Hippocampal formation (tissue), 2 donors: ENCODE measurements around the gene CYRIA.

Source experiments
- DNase-seq, 2 donors: peaks; one replicate each; lab custom pipeline; 2025; lab: John Stamatoyannopoulos, UW

CYRIA gene

GRCh38 chr2:16629770-16630169, 35.9 kb downstream of the CYRIA start:
- no peak for DNase-seq

DNA sequence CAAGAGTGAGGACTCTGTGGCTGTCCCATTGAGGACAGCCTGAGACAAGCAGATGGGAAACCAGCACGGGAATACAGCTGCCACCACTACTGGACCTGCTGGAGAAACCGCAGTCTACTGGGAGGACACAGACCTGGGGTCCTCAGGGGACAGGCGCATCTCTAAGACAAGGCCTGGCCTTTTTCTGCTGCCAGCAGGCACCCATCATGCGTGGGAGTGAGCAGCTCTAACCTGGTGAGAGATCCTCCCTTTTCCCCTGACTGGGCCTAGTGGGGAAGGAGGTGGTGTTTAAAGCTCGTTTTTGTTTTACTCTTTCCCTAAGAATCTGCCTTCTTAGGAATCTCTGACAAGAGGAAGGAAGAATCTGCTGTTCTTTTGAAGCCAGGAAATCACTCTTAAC, 36.6 kb downstream of the CYRIA start:
- DNase-seq = no peak

DNA sequence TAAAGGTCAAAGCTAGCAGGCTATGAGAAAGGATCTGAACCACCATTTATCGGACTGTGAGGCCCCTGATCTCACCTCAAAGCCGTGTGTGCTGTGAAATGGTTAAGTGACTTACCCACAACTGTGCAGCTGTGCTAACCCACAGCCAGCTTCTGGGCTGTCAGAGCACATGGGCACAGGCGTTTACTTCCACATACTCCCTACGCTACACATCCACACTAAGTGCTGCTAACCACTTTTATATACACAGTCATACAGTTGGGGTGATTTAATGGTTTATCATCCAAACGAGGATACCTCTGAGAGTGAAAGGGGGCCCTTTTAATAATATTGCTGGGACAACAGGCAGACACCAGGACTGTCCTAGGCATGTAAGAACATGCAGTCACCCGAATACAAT, 37.3 kb downstream of the CYRIA start:
- no peak for DNase-seq

DNA sequence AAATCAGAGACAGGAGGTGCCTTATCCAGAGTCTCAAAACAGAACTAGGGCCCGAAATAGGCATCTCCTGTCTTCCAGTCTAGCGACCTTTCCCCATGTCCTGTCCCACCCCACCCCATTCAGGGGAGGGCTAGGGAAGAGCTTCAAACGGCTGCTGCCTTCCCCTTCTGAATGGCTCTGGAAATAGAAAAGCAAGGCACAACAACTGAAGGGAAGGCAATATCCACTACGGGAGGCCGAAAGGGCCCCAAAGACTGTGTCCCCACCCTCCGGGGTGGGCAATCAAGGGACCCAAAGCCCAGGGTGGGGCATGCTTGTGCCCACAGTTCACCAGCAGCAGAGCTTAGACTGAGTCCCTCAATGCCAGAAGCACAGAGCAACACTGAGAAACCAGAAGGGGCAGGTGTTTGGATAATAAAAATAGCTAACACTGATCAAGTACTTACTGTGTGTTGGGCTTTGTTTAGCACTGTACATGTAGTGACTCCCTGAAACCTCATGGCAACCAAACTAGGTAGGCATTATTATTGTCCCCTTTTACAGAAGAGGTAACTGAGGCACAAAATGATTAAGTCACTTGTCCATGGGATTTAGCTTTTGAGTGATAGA, 38.5 kb downstream of the CYRIA start:
- no peak for DNase-seq

DNA sequence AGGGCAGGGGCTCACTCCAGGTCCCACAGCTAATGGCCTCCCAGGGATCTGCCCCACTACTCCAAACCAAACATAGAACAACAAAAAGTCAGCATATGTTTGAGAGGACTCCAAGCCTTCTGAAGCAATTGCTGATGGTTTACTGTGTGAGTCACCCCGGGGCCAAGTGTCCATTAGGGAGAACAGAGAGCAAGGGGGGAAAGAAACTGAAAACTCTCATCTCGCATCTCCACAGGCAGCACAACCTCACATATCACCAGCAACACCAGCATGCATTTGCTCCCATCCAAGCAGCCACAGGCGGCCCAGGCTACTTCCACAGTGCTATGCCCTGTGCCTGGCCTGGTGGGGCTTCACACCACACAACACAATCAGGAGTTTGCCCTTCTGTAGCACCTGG, 39.1 kb downstream of the CYRIA start:
- DNase-seq = no peak

- DNase-seq = no peak
Measured at GRCh38 chr2:16625759-16626158, 39.9 kb downstream of the CYRIA start.

GRCh38 chr2:16625201-16625729, 40.4 kb downstream of the CYRIA start:
- no peak for DNase-seq

DNA sequence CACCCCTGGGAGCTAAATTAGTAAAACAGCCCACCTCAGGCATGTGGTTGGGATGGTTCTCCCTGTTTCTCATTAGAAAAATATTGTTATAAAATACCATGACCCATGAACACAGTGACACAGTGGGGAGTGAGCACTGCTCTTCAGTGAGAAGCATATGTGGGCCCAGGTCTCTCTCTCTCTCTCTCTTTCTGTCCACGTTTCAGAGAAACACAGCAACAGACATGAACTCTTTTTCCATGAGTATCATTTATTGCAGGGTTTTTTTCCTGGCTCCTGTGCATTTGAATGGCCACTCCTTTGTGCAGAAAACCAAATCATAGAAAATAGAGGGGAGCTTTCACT, 41.2 kb downstream of the CYRIA start:
- no peak for DNase-seq

DNA sequence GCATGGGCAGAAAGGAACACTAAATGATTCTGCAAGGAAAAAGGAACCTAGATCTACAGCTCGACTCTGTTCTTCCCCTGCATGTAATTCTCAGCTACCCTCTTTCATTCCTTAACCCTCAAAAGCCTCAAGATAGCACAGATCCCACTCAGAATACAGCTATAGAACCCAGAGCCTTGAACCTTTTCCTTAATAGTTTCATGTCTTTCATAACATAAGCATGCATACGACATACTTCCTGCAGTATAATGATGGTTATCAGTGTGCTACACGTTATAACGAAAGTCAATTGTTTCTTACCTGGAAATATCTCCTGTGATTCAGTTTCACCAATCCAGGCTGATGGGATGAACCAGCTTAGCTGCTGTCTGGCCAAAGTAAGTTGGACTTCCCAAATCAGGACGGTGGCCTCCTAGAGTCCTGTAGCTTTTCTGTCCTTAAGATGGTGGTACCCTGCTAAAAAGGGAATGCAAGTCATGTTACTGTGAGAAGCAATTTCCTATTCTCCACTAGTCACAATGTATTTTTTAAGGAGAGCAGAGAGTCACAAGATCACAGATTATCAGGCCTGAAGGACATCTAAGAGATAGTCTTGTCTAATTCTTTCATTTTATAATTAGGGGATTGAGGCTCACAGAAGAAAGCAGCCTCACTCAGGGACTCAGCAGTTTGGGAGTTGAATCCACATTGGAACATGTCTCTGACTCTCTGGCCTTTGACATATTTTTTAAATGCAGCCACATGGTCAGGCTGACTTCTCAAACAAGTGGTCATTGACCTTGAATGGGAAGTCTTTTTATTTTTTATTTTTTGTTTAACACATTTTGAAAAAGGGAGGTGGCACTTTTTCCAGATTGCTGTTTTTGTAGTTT, 41.8 kb downstream of the CYRIA start:
- no peak for DNase-seq

GRCh38 chr2:16623031-16623430, 42.6 kb downstream of the CYRIA start:
- DNase-seq = no peak

DNA sequence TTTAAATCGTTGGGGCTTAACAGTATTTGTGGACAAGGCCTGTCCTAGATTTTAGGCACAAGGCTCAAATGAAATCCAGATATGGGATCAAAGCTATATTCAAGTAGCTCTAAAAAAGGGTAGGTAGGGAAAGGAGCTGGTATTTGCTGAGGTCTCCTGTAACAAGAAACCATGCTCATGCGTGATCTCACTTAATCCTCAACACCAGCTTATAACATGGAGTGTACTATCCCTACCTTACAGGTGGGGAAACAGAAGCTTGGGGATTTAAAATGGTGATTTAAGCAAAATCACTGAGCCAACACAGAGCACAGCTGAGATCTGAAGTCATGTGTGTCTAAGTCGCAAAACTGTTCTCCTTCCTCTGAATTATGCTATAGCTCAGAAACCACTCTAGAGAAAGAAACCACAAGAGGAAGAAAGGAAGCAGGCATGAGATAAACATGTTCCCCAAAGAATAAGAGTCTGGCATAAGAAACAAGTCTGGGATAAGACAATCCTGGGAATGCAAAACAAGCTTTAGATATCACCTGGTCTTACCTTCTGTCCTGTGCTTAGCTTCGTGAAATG, 43.1 kb downstream of the CYRIA start:
- peak in 1 of 2 donors; percentile 38 for DNase-seq

DNA sequence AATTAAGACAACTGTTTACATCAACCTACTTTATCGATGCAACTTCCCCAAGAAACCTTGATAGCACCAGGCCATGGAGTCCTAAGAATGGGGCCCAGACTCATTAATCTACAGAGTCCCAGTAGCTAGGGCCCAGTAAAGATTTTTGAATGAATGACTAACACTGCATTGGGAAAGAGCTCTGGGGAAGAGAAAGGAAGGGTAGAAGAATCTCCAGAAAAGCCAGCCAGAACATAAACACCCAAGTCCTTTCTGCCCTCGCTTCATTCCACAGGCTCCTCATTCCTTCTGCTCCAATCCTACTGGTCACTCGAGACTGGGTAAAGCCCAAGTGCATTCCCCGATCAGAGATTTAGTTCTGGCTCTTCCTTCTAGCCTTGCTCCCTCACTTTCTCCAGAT, 44.3 kb downstream of the CYRIA start:
- no peak for DNase-seq

- no peak for DNase-seq
Measured at GRCh38 chr2:16620590-16620989, 45.0 kb downstream of the CYRIA start.

- no peak for DNase-seq
Measured at GRCh38 chr2:16619576-16620245, 45.9 kb downstream of the CYRIA start.

- DNase-seq = peak; percentile 42 to 53
Measured at GRCh38 chr2:16617282-16618266, 48.1 kb downstream of the CYRIA start.
